ENCODE results near the gene CDH8. TPM values are rescaled to one million over a fixed set of nuclear protein-coding genes. Genes with fewer than 3 reads are reported as not detected.
A peak's percentile ranks its signal among the peaks of the same experiment; 100 is the strongest.
"Not testable (repeated sequence)": the region's sequence is repeated elsewhere in the genome, so short reads cannot be mapped to it uniquely, and the experiment has no call there.

The CDH8 gene
- total and polyA plus RNA-seq, 2 experiments from 2014 or later = 7.4 to 14.3 TPM

GRCh38 chr16:61936522-61936921 lies 99.7 kb downstream of the CDH8 start:
- no peak overlapping the region for H3K4me3 ChIP-seq
- DNase-seq (ENCODE audit: low read depth in 1 of 2, low spot score in 1 of 2) = peak in 1 of 2 donors; percentile 41
- no peak overlapping the region for H3K27ac ChIP-seq
- no peaks in the 10 kb centered on the region for H3K4me1 ChIP-seq (ENCODE audit: low read depth)
- TF ChIP-seq CTCF (IDR thresholded peaks at IDR 0.05; ENCODE audit: low read depth, low read length) = no peak
- no peaks in the 10 kb centered on the region for H3K9me3 ChIP-seq (ENCODE audit: low read depth)
- H3K36me3 ChIP-seq = no peaks in the 10 kb centered on the region
- no peaks in the 10 kb centered on the region for H3K27me3 ChIP-seq

GRCh38 chr16:61934601-61935000 lies 101.6 kb downstream of the CDH8 start:
- no peaks in the 10 kb centered on the region for H3K4me1 ChIP-seq (ENCODE audit: low read depth)
- no peak for DNase-seq (ENCODE audit: low read depth in 1 of 2, low spot score in 1 of 2)
- H3K27me3 ChIP-seq = no peaks in the 10 kb centered on the region
- no peak overlapping the region for H3K27ac ChIP-seq
- H3K9me3 ChIP-seq (ENCODE audit: low read depth) = no peaks in the 10 kb centered on the region
- H3K4me3 ChIP-seq = no peak overlapping the region
- H3K36me3 ChIP-seq = no peaks in the 10 kb centered on the region
- no peak for TF ChIP-seq CTCF (IDR thresholded peaks at IDR 0.05; ENCODE audit: low read depth, low read length)

GRCh38 chr16:61929776-61930175 lies 106.5 kb downstream of the CDH8 start:
- Histone ChIP-seq H3K36me3 (no peaks in the 10 kb centered on the region), H3K4me3 (no peak overlapping the region), H3K27me3 (no peaks in the 10 kb centered on the region), H3K9me3 (ENCODE audit: low read depth) (no peaks in the 10 kb centered on the region), H3K4me1 (ENCODE audit: low read depth) (no peaks in the 10 kb centered on the region), H3K27ac (no peak overlapping the region)
- DNase-seq (ENCODE audit: low read depth in 1 of 2, low spot score in 1 of 2) = no peak
- no peak for TF ChIP-seq CTCF (IDR thresholded peaks at IDR 0.05; ENCODE audit: low read depth, low read length)

GRCh38 chr16:61926766-61927165 lies 109.5 kb downstream of the CDH8 start:
- TF ChIP-seq CTCF (IDR thresholded peaks at IDR 0.05; ENCODE audit: low read depth, low read length) = no peak
- Histone ChIP-seq H3K36me3 (no peaks in the 10 kb centered on the region), H3K4me3 (no peak overlapping the region), H3K27me3 (no peaks in the 10 kb centered on the region), H3K9me3 (ENCODE audit: low read depth) (no peaks in the 10 kb centered on the region), H3K27ac (no peak overlapping the region), H3K4me1 (ENCODE audit: low read depth) (no peaks in the 10 kb centered on the region)
- DNase-seq (ENCODE audit: low read depth in 1 of 2, low spot score in 1 of 2) = no peak

- H3K36me3 ChIP-seq = no peaks in the 10 kb centered on the region
- no peaks in the 10 kb centered on the region for H3K9me3 ChIP-seq (ENCODE audit: low read depth)
- H3K27me3 ChIP-seq = no peaks in the 10 kb centered on the region
- H3K4me3 ChIP-seq = no peak overlapping the region
- TF ChIP-seq CTCF (IDR thresholded peaks at IDR 0.05; ENCODE audit: low read depth, low read length) = no peak
- H3K27ac ChIP-seq = no peak overlapping the region
- DNase-seq (ENCODE audit: low read depth in 1 of 2, low spot score in 1 of 2) = no peak
- no peaks in the 10 kb centered on the region for H3K4me1 ChIP-seq (ENCODE audit: low read depth)
Observed at GRCh38 chr16:61923629-61924028, 112.6 kb downstream of the CDH8 start.

GRCh38 chr16:61921373-61921772 lies 114.9 kb downstream of the CDH8 start:
- no peak for TF ChIP-seq CTCF (IDR thresholded peaks at IDR 0.05; ENCODE audit: low read depth, low read length)
- Histone ChIP-seq H3K27ac (no peak overlapping the region), H3K4me1 (ENCODE audit: low read depth) (no peaks in the 10 kb centered on the region), H3K36me3 (no peaks in the 10 kb centered on the region), H3K27me3 (no peaks in the 10 kb centered on the region), H3K9me3 (ENCODE audit: low read depth) (no peaks in the 10 kb centered on the region), H3K4me3 (no peak overlapping the region)
- DNase-seq (ENCODE audit: low read depth in 1 of 2, low spot score in 1 of 2) = no peak

- DNase-seq (ENCODE audit: low read depth in 1 of 2, low spot score in 1 of 2) = not testable (repeated sequence)
- peak overlapping the region; percentile 24 for H3K4me3 ChIP-seq
Observed at GRCh38 chr16:61917865-61918826, 118.1 kb downstream of the CDH8 start.

More at GRCh38 chr16:61917865-61918826, 118.1 kb downstream of the CDH8 start:
- H3K27me3 ChIP-seq; H3K36me3 ChIP-seq; H3K4me1 ChIP-seq (ENCODE audit: low read depth); H3K27ac ChIP-seq; H3K9me3 ChIP-seq (ENCODE audit: low read depth): not testable (repeated sequence)

Data from cardiac muscle cell (in vitro differentiated cells and primary cell).